HepG2 (cell line): ENCODE data around the gene KARS1. TPM values are rescaled to one million over a fixed set of nuclear protein-coding genes. Genes with fewer than 3 reads are reported as not detected.
A peak's percentile ranks its signal among the peaks of the same experiment; 100 is the strongest.

Source experiments
- BCL6 ChIP-seq: IDR thresholded peaks from 2 replicates; pipeline ENCODE4 v1.6.1; 2016; ENCODE audit warnings: missing genetic modification reagents, missing compliant biosample characterization
- NFIB ChIP-seq: sonication (generic); formaldehyde crosslinking; IDR thresholded peaks from 2 replicates; pipeline ENCODE4 v1.9.0; 2021; ENCODE audit warnings: missing genetic modification reagents, mild to moderate bottlenecking, borderline replicate concordance
- RFXAP ChIP-seq: sonication (generic); formaldehyde crosslinking; IDR thresholded peaks from 2 replicates; pipeline ENCODE4 v1.4.0; 2020; ENCODE audit warnings: missing genetic modification reagents, borderline replicate concordance
- SATB2 ChIP-seq: sonication (generic); formaldehyde crosslinking; IDR thresholded peaks from 2 replicates; pipeline ENCODE4 v1.5.0; 2020; ENCODE audit warnings: missing genetic modification reagents
- TBL1XR1 ChIP-seq: fragments of 150-350 bp; IDR thresholded peaks from 2 replicates; pipeline ENCODE4 v1.6.1; 2014; ENCODE audit warnings: borderline replicate concordance, low read length; ENCODE audit not compliant: partially characterized antibody
- XRCC5 ChIP-seq: fragments of 200-400 bp; formaldehyde crosslinking; optimal IDR thresholded peaks from 2 replicates; pipeline ENCODE3; 2017; ENCODE audit warnings: mild to moderate bottlenecking, low read length
- ZBTB1 ChIP-seq: sonication (generic); formaldehyde crosslinking; IDR thresholded peaks from 2 replicates; pipeline ENCODE4 v1.4.0; 2020; ENCODE audit warnings: missing genetic modification reagents, borderline replicate concordance
- ZBTB7B ChIP-seq: sonication (generic); formaldehyde crosslinking; IDR thresholded peaks from 2 replicates; pipeline ENCODE4 v1.4.0; 2020; ENCODE audit warnings: missing genetic modification reagents
- ZNF224 ChIP-seq: sonication (generic); formaldehyde crosslinking; IDR thresholded peaks from 2 replicates; pipeline ENCODE4 v1.5.0; 2020; ENCODE audit warnings: mild to moderate bottlenecking, missing genetic modification reagents
- ZNF296 ChIP-seq: sonication (generic); formaldehyde crosslinking; conservative IDR thresholded peaks from 2 replicates; pipeline ENCODE4 v1.5.0; 2020; ENCODE audit warnings: mild to moderate bottlenecking, missing genetic modification reagents
- ZNF773 ChIP-seq: sonication (generic); formaldehyde crosslinking; IDR thresholded peaks from 2 replicates; pipeline ENCODE4 v1.4.0; 2020; ENCODE audit warnings: missing genetic modification reagents, borderline replicate concordance
- polyA plus RNA-seq, 8 experiments: library from polyadenylated mRNA; depleted of rRNA in 3 of 8; stranded (reverse) in 7 of 8; unstranded in 1 of 8; fragments of >200 nt; fragmentation: Illumina TruSeq in 4 of 8; extraction: Trizol in 4 of 8; gene quantifications; 2 replicates each; pipeline versions ENCODE4 v1.2.1 to v1.2.3, GENCODE V29; 2011 to 2016; ENCODE audit warnings: low read depth in 4 of 8, missing spikeins in 1 of 8, mixed read lengths in 1 of 8; ENCODE audit not compliant: insufficient read depth in 1 of 8
- total RNA-seq, 5 experiments: library from RNA; depleted of rRNA; stranded (reverse); fragments of >200 nt; fragmentation: Illumina TruSeq; extraction: Trizol; gene quantifications; 2 replicates each; pipeline ENCODE4 v1.2.3, GENCODE V29; 2016; ENCODE audit warnings: low read depth in 1 of 5
- TF ChIP-seq, protein P1 (sequence below): sonication (generic); formaldehyde crosslinking; IDR thresholded peaks from 2 replicates; pipeline ENCODE4 v1.4.0; 2020; ENCODE audit warnings: missing genetic modification reagents, mild to moderate bottlenecking, borderline replicate concordance
- TF ChIP-seq, protein P2 (sequence below): sonication (generic); formaldehyde crosslinking; IDR thresholded peaks from 2 replicates; pipeline ENCODE4 v1.8.0; 2023; ENCODE audit warnings: mild to moderate bottlenecking, missing genetic modification reagents
- TF ChIP-seq, protein P3 (sequence below): sonication (generic); formaldehyde crosslinking; IDR thresholded peaks from 2 replicates; pipeline ENCODE4 v1.4.0; 2020; ENCODE audit warnings: missing genetic modification reagents
- TF ChIP-seq, protein P4 (sequence below): sonication (generic); formaldehyde crosslinking; IDR thresholded peaks from 2 replicates; pipeline ENCODE4 v1.9.0; 2021; ENCODE audit warnings: mild to moderate bottlenecking, missing genetic modification reagents

Gene KARS1
- total and polyA plus RNA-seq, 2 of the 13 experiments (the other 11 are each of a cell fraction or from before 2014, with no cell fraction given), result 141 to 276 TPM

DNA sequence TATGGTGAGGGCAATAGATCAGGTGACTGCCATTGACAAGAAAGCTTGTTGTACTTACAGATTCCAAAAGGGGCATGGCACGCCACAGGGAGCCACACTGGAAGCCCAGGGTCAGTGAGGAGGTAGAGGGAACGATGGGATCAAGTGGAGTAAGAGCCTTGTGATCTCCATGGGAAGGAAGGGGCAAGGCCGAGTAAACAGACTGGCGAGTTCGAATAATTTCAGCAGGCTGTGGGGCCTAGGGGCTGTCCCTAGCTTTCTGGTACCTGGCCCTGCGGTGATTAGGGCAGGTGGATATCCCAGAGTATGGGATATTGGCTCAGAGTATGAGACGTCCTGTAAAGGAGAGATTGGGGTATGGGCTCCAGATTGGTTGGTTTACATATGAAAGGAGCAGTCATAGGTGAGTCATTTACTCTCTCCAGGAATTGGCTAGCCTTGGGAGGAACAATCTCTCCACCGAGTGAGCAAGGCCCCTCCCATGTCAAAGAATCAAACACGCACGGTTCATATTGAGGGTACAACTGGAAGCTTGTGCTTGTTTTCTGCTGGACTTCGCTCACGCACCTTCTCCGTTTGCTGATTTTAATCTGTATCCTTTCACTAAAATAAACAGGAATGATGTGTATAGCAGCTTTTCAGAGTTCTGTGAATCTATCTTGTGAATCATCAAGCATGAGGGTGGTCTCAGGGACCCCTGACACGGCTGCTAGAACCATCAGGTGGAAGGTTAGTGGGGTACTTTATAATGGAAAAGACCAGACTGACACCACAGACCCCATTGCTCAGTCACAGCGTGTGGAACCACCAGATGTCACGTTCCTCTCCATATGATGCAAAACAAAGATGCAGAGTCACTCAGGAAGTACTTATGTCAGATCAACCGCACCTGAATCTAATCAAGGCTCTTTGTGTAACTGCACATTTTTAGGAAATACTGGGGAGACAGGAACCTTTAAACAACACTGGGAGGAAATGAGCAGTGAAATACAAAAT, 53.3 kb downstream of the KARS1 start (continued):
- TF ChIP-seq, protein P1, sequence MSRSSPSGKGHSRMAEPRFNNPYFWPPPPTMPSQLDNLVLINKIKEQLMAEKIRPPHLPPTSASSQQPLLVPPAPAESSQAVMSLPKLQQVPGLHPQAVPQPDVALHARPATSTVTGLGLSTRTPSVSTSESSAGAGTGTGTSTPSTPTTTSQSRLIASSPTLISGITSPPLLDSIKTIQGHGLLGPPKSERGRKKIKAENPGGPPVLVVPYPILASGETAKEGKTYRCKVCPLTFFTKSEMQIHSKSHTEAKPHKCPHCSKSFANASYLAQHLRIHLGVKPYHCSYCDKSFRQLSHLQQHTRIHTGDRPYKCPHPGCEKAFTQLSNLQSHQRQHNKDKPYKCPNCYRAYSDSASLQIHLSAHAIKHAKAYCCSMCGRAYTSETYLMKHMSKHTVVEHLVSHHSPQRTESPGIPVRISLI (CRISPR knock-in tag), result no peak
- TF ChIP-seq, protein P2, sequence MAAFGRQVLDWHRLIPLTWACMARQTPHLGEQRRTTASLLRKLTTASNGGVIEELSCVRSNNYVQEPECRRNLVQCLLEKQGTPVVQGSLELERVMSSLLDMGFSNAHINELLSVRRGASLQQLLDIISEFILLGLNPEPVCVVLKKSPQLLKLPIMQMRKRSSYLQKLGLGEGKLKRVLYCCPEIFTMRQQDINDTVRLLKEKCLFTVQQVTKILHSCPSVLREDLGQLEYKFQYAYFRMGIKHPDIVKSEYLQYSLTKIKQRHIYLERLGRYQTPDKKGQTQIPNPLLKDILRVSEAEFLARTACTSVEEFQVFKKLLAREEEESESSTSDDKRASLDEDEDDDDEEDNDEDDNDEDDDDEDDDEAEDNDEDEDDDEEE, result 0 out of 2 replicates have a peak, but pooled peaks have one; percentile 36
- TF ChIP-seq SATB2, result no peak
- peak; percentile 26 for TF ChIP-seq XRCC5
- TF ChIP-seq ZBTB7B (CRISPR knock-in tag), result peak; percentile 80; the same call in 1 of the 2 replicates
- TF ChIP-seq, protein P3, sequence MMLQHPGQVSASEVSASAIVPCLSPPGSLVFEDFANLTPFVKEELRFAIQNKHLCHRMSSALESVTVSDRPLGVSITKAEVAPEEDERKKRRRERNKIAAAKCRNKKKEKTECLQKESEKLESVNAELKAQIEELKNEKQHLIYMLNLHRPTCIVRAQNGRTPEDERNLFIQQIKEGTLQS (CRISPR knock-in tag), result 0 out of 2 replicates have a peak, but pooled peaks have one; percentile 16
- TF ChIP-seq, protein P4, sequence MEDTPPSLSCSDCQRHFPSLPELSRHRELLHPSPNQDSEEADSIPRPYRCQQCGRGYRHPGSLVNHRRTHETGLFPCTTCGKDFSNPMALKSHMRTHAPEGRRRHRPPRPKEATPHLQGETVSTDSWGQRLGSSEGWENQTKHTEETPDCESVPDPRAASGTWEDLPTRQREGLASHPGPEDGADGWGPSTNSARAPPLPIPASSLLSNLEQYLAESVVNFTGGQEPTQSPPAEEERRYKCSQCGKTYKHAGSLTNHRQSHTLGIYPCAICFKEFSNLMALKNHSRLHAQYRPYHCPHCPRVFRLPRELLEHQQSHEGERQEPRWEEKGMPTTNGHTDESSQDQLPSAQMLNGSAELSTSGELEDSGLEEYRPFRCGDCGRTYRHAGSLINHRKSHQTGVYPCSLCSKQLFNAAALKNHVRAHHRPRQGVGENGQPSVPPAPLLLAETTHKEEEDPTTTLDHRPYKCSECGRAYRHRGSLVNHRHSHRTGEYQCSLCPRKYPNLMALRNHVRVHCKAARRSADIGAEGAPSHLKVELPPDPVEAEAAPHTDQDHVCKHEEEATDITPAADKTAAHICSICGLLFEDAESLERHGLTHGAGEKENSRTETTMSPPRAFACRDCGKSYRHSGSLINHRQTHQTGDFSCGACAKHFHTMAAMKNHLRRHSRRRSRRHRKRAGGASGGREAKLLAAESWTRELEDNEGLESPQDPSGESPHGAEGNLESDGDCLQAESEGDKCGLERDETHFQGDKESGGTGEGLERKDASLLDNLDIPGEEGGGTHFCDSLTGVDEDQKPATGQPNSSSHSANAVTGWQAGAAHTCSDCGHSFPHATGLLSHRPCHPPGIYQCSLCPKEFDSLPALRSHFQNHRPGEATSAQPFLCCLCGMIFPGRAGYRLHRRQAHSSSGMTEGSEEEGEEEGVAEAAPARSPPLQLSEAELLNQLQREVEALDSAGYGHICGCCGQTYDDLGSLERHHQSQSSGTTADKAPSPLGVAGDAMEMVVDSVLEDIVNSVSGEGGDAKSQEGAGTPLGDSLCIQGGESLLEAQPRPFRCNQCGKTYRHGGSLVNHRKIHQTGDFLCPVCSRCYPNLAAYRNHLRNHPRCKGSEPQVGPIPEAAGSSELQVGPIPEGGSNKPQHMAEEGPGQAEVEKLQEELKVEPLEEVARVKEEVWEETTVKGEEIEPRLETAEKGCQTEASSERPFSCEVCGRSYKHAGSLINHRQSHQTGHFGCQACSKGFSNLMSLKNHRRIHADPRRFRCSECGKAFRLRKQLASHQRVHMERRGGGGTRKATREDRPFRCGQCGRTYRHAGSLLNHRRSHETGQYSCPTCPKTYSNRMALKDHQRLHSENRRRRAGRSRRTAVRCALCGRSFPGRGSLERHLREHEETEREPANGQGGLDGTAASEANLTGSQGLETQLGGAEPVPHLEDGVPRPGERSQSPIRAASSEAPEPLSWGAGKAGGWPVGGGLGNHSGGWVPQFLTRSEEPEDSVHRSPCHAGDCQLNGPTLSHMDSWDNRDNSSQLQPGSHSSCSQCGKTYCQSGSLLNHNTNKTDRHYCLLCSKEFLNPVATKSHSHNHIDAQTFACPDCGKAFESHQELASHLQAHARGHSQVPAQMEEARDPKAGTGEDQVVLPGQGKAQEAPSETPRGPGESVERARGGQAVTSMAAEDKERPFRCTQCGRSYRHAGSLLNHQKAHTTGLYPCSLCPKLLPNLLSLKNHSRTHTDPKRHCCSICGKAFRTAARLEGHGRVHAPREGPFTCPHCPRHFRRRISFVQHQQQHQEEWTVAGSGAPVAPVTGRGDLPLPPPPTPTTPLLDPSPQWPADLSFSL (CRISPR knock-in tag), result peak; percentile 36; the same call in 1 of the 2 replicates
- no peak for TF ChIP-seq NFIB (CRISPR knock-in tag)
- TF ChIP-seq RFXAP (CRISPR knock-in tag), result 0 out of 2 replicates have a peak, but pooled peaks have one; percentile 33
- TF ChIP-seq ZBTB1, result no peak
- TF ChIP-seq ZNF224, result no peak
- no peak for TF ChIP-seq ZNF296
- TF ChIP-seq ZNF773, result no peak
- peak; percentile 99 for TF ChIP-seq BCL6 (CRISPR knock-in tag)
- peak; percentile 64 for TF ChIP-seq TBL1XR1
